D721Med (cell line): ENCODE measurements around the gene SCAMP1.

ENCODE experiments used
- DNase-seq: peaks from one replicate; pipeline ENCODE4 v3.0.0; 2011; ENCODE audit warnings: low spot score; ENCODE audit not compliant: insufficient read length
- FAIRE-seq: peaks from 2 replicates; lab custom pipeline; 2011; peaks lifted over from hg19 to GRCh38; lab: Jason Lieb, UNC
- CTCF ChIP-seq: IDR thresholded peaks from 2 replicates; pipeline ENCODE4 v1.5.1; 2012; ENCODE audit warnings: mild to moderate bottlenecking, control low read depth; ENCODE audit not compliant: insufficient read depth; ENCODE audit errors: missing control alignments

SCAMP1 gene

DNA sequence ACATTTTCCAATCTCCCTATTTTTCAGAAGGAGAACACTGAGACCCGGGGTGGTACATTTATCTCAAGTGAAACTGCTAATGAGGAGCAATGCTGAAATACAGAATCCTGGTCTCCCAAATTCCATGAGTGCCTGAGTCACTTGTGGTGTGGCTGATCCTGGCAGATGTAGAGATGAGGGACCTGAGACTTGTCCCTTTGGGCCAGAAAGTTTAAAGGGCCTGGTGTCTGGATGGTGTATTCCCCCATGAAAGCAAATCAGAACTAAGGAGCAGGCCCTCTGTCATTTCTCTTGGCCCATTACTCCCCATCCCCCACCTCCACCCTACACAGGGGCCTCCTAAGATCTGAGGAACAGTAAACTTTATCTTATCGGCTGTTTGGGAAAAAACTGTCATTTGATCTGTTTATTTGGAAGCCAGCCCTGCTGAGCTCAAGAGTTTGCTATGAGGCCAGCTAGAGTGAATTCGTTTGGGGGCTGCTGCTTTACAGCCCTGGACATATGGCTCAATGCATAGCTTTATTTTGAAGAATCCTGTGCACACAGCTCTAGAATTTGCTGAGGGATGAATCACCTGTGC, 147.9 kb downstream of the SCAMP1 start:
- no peak for FAIRE-seq
- no peak for DNase-seq
- TF ChIP-seq CTCF, result no peak

GRCh38 chr5:78509145-78509865, 148.9 kb downstream of the SCAMP1 start:
- DNase-seq (no peak), FAIRE-seq (no peak)
- peak; percentile 5 for TF ChIP-seq CTCF

- no peak for TF ChIP-seq CTCF
- DNase-seq (no peak), FAIRE-seq (no peak)
Measured at GRCh38 chr5:78509884-78510769, 149.7 kb downstream of the SCAMP1 start.

GRCh38 chr5:78511121-78511906, 150.9 kb downstream of the SCAMP1 start:
- no peak for TF ChIP-seq CTCF
- DNase-seq (no peak), FAIRE-seq (no peak)

- DNase-seq (no peak), FAIRE-seq (no peak)
- no peak for TF ChIP-seq CTCF
Measured at GRCh38 chr5:78512435-78512834, 152.0 kb downstream of the SCAMP1 start.

- DNase-seq (no peak), FAIRE-seq (no peak)
- TF ChIP-seq CTCF, result no peak
Measured at GRCh38 chr5:78513441-78513840, 153.0 kb downstream of the SCAMP1 start.
